ENCODE measurements around the gene IGF2BP2. TPM values are rescaled to one million over a fixed set of nuclear protein-coding genes. Genes with fewer than 3 reads are reported as not detected.
"Not testable (repeated sequence)": the region's sequence is repeated elsewhere in the genome, so short reads cannot be mapped to it uniquely, and the experiment has no call there.

The IGF2BP2 gene
- total and polyA plus RNA-seq, 5 experiments from 2014 or later, result 0.49 TPM; not detected in 4

GRCh38 chr3:185789134-185789533 lies 35.7 kb downstream of the IGF2BP2 start:
- Mint-ChIP-seq H3K27ac (no peak overlapping the region), H3K4me3 (no peak overlapping the region), H3K4me1 (peaks cover 0 to 1% (median 0%) of the 10 kb centered on the region in 4 donors), H3K36me3 (no peaks in the 10 kb centered on the region), H3K9me3 (no peaks in the 10 kb centered on the region), H3K27me3 (peaks cover 0 to 9% (median 3%) of the 10 kb centered on the region in 5 donors)
- ATAC-seq, result no peak
- POLR2A ChIA-PET, result interaction anchor here (0.7 kb wide), 1 partner anchor 148 kb away, joined by 5 read pairs; no protein-coding TSS in a partner anchor
- DNase-seq, result no peak

- Mint-ChIP-seq H3K4me3 (no peak overlapping the region), H3K27me3 (peaks cover 0 to 9% (median 3%) of the 10 kb centered on the region in 5 donors), H3K27ac (no peak overlapping the region), H3K36me3 (no peaks in the 10 kb centered on the region), H3K4me1 (peaks cover 0 to 1% (median 0%) of the 10 kb centered on the region in 4 donors), H3K9me3 (no peaks in the 10 kb centered on the region)
- no peak for ATAC-seq
- POLR2A ChIA-PET, result interaction anchor here (0.7 kb wide), 1 partner anchor 149 kb away, joined by 5 read pairs; no protein-coding TSS in a partner anchor
- DNase-seq, result no peak
These were observed 36.5 kb downstream of the IGF2BP2 start for GRCh38 chr3:185788292-185788691.

- POLR2A ChIA-PET, result no interaction called here
- Mint-ChIP-seq H3K36me3 (no peaks in the 10 kb centered on the region), H3K4me3 (no peak overlapping the region), H3K4me1 (peaks cover 0 to 1% (median 0%) of the 10 kb centered on the region in 4 donors), H3K9me3 (no peaks in the 10 kb centered on the region), H3K27ac (no peak overlapping the region), H3K27me3 (peaks cover 0 to 9% (median 0%) of the 10 kb centered on the region in 5 donors)
- DNase-seq, result no peak
- no peak for ATAC-seq
These were observed 37.6 kb downstream of the IGF2BP2 start for GRCh38 chr3:185786956-185787877.

GRCh38 chr3:185786258-185786657 lies 38.6 kb downstream of the IGF2BP2 start:
- H3K4me3 Mint-ChIP-seq, DNase-seq, POLR2A ChIA-PET, H3K4me1 Mint-ChIP-seq, ATAC-seq, H3K36me3 Mint-ChIP-seq, H3K9me3 Mint-ChIP-seq, H3K27me3 Mint-ChIP-seq, H3K27ac Mint-ChIP-seq: not testable (repeated sequence)

GRCh38 chr3:185784317-185784716 lies 40.5 kb downstream of the IGF2BP2 start:
- Mint-ChIP-seq H3K27ac (no peak overlapping the region), H3K27me3 (peaks cover 0 to 12% (median 0%) of the 10 kb centered on the region in 5 donors), H3K4me1 (peaks cover 0 to 1% (median 0%) of the 10 kb centered on the region in 4 donors), H3K4me3 (no peak overlapping the region), H3K36me3 (no peaks in the 10 kb centered on the region), H3K9me3 (no peaks in the 10 kb centered on the region)
- POLR2A ChIA-PET, result no interaction called here
- ATAC-seq (no peak), DNase-seq (no peak)

GRCh38 chr3:185781759-185782158 lies 43.1 kb downstream of the IGF2BP2 start:
- Mint-ChIP-seq H3K36me3 (no peaks in the 10 kb centered on the region), H3K4me1 (peaks cover 0 to 1% (median 0%) of the 10 kb centered on the region in 4 donors), H3K9me3 (no peaks in the 10 kb centered on the region), H3K4me3 (no peak overlapping the region), H3K27ac (no peak overlapping the region), H3K27me3 (peaks cover 0 to 12% (median 0%) of the 10 kb centered on the region in 5 donors)
- POLR2A ChIA-PET, result no interaction called here
- ATAC-seq (no peak), DNase-seq (no peak)

- H3K27me3 Mint-ChIP-seq, result peaks cover 0 to 10% (median 2%) of the 10 kb centered on the region in 5 donors
- peaks cover 0 to 6% (median 0%) of the 10 kb centered on the region in 9 donors for H3K9me3 Mint-ChIP-seq
- H3K27ac Mint-ChIP-seq, result no peak overlapping the region
- no peak for ATAC-seq
- POLR2A ChIA-PET, result no interaction called here
- H3K4me1 Mint-ChIP-seq, result peaks cover 0 to 2% (median 0%) of the 10 kb centered on the region in 4 donors
- no peak for DNase-seq
- H3K4me3 Mint-ChIP-seq, result no peak overlapping the region
- H3K36me3 Mint-ChIP-seq, result peaks cover 0 to 6% (median 0%) of the 10 kb centered on the region in 3 donors
These were observed 45.4 kb downstream of the IGF2BP2 start for GRCh38 chr3:185779461-185779860.

GRCh38 chr3:185778821-185779220 lies 46.0 kb downstream of the IGF2BP2 start:
- ATAC-seq, result no peak
- Mint-ChIP-seq H3K27ac (no peak overlapping the region), H3K36me3 (peaks cover 0 to 6% (median 0%) of the 10 kb centered on the region in 3 donors), H3K27me3 (peaks cover 0 to 8% (median 2%) of the 10 kb centered on the region in 5 donors), H3K9me3 (peaks cover 0 to 6% (median 0%) of the 10 kb centered on the region in 9 donors), H3K4me1 (peaks cover 2 to 4% (median 3%) of the 10 kb centered on the region in 4 donors), H3K4me3 (no peak overlapping the region)
- POLR2A ChIA-PET, result no interaction called here
- DNase-seq, result no peak

GRCh38 chr3:185778094-185778493 lies 46.7 kb downstream of the IGF2BP2 start:
- Mint-ChIP-seq H3K27ac (no peak overlapping the region), H3K4me3 (no peak overlapping the region), H3K4me1 (peaks cover 5 to 8% (median 5%) of the 10 kb centered on the region in 4 donors), H3K36me3 (peaks cover 0 to 6% (median 0%) of the 10 kb centered on the region in 3 donors), H3K9me3 (peaks cover 0 to 6% (median 0%) of the 10 kb centered on the region in 9 donors), H3K27me3 (peaks cover 0 to 8% (median 2%) of the 10 kb centered on the region in 5 donors)
- DNase-seq, result no peak
- no peak for ATAC-seq
- POLR2A ChIA-PET, result no interaction called here

GRCh38 chr3:185770109-185770508 lies 54.7 kb downstream of the IGF2BP2 start:
- H3K9me3 Mint-ChIP-seq, result no peaks in the 10 kb centered on the region
- no peak overlapping the region for H3K4me3 Mint-ChIP-seq
- peaks cover 0 to 10% (median 6%) of the 10 kb centered on the region in 5 donors for H3K27me3 Mint-ChIP-seq
- POLR2A ChIA-PET, result no interaction called here
- DNase-seq, result no peak
- peaks cover 3 to 8% (median 5%) of the 10 kb centered on the region in 4 donors for H3K4me1 Mint-ChIP-seq
- no peak for ATAC-seq
- H3K36me3 Mint-ChIP-seq, result no peaks in the 10 kb centered on the region
- H3K27ac Mint-ChIP-seq, result no peak overlapping the region

DNA sequence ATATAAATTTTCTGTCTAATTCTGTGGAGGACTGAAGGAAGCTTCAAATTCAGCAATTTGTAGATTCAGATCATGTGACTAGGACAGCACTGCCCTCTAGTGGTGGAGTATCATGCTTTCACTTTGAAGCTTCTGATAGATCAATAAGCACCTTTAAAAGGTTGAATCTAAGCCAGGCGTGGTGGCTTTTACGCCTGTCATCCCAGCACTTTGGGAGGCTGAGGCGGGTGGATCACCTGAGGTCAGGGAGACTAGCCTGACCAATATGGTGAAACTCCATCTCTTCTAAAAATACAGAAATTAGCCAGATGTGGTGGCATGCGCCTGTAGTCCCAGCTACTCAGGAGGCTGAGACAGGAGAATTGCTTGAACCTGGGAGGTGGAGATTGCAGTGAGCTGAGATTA lies 56.3 kb downstream of the IGF2BP2 start:
- ATAC-seq, POLR2A ChIA-PET: not testable (repeated sequence)

GRCh38 chr3:185767002-185767688 lies 57.7 kb downstream of the IGF2BP2 start:
- no peak overlapping the region for H3K27ac Mint-ChIP-seq
- peaks cover 2 to 6% (median 4%) of the 10 kb centered on the region in 4 donors for H3K4me1 Mint-ChIP-seq
- POLR2A ChIA-PET, result no interaction called here

More for the DNA sequence above, 56.3 kb downstream of the IGF2BP2 start:
- not testable (repeated sequence) for H3K4me1 Mint-ChIP-seq, H3K9me3 Mint-ChIP-seq, H3K4me3 Mint-ChIP-seq, H3K27ac Mint-ChIP-seq, H3K36me3 Mint-ChIP-seq
- peaks cover 5 to 19% (median 10%) of the 10 kb centered on the region in 5 donors for H3K27me3 Mint-ChIP-seq
- DNase-seq, result peak in 7 of 10 donors; percentile 14 to 45 (median 31)

More at GRCh38 chr3:185767002-185767688, 57.7 kb downstream of the IGF2BP2 start:
- Mint-ChIP-seq H3K27me3 (peaks cover 7 to 26% (median 15%) of the 10 kb centered on the region in 5 donors), H3K9me3 (no peaks in the 10 kb centered on the region), H3K4me3 (no peak overlapping the region), H3K36me3 (no peaks in the 10 kb centered on the region)
- ATAC-seq (no peak), DNase-seq (no peak)
